GM23338 (cell line): Measurements from ENCODE around the gene MYOZ3. TPM values are rescaled to one million over a fixed set of nuclear protein-coding genes. Genes with fewer than 3 reads are reported as not detected.

ENCODE experiments used
- ATAC-seq: fragments of 200-7000 bp; cut with Tn5 transposase; 3 replicates; pipeline ENCODE4 v1.9.1; 2020
- DNase-seq: peaks from one replicate; pipeline ENCODE4 v3.0.0-alpha.2; 2015; ENCODE audit warnings: low spot score
- H2AFZ ChIP-seq: fragments of 200-600 bp; sonication (generic); 2 replicates; pipeline ENCODE4 v1.8.0; 2016; ENCODE audit warnings: antibody characterized with exemption, mild to moderate bottlenecking, moderate library complexity
- H3F3A ChIP-seq: fragments of 200-600 bp; sonication (generic); replicated peaks from 2 replicates; pipeline ENCODE4 v1.8.0; 2017; ENCODE audit warnings: antibody characterized with exemption, mixed run types, low read depth
- H3K27ac ChIP-seq: fragments of 200-600 bp; sonication (generic); 2 replicates; pipeline ENCODE4 v1.6.1; 2016; ENCODE audit warnings: low read depth
- H3K27me3 ChIP-seq: fragments of 200-600 bp; sonication (generic); 2 replicates; pipeline ENCODE4 v1.8.0; 2016; ENCODE audit warnings: mild to moderate bottlenecking, mixed run types, moderate library complexity; ENCODE audit not compliant: insufficient read depth
- H3K36me3 ChIP-seq: fragments of 200-600 bp; sonication (generic); 2 replicates; pipeline ENCODE4 v1.8.0; 2016; ENCODE audit warnings: mild to moderate bottlenecking; ENCODE audit not compliant: insufficient read depth
- H3K4me1 ChIP-seq: fragments of 200-600 bp; sonication (generic); 2 replicates; pipeline ENCODE4 v1.8.0; 2016; ENCODE audit warnings: mild to moderate bottlenecking, moderate library complexity; ENCODE audit not compliant: insufficient read depth
- H3K4me2 ChIP-seq: fragments of 200-600 bp; sonication (generic); 2 replicates; pipeline ENCODE4 v1.7.1; 2017; ENCODE audit warnings: mixed run types
- H3K4me3 ChIP-seq: fragments of 200-600 bp; sonication (generic); 2 replicates; pipeline ENCODE4 v1.6.1; 2016; ENCODE audit warnings: mixed run types
- H3K79me2 ChIP-seq: fragments of 200-600 bp; sonication (generic); replicated peaks from 2 replicates; pipeline ENCODE4 v1.8.0; 2017; ENCODE audit warnings: mild to moderate bottlenecking; ENCODE audit not compliant: insufficient read depth
- H3K9me2 ChIP-seq: fragments of 200-600 bp; sonication (generic); 2 replicates; pipeline ENCODE4 v1.8.0; 2017; ENCODE audit not compliant: insufficient read depth
- H4K20me1 ChIP-seq: fragments of 200-600 bp; sonication (generic); replicated peaks from 2 replicates; pipeline ENCODE4 v1.8.0; 2017; ENCODE audit warnings: mild to moderate bottlenecking; ENCODE audit not compliant: insufficient read depth
- H3K27ac Mint-ChIP-seq: 2 replicates; pipeline ENCODE4 v1.8.0; 2020; ENCODE audit warnings: inconsistent platforms, mild to moderate bottlenecking, moderate library complexity, mixed read lengths
- H3K27me3 Mint-ChIP-seq: 3 replicates; pipeline ENCODE4 v1.8.0; 2022; ENCODE audit warnings: low read depth, mild to moderate bottlenecking, moderate library complexity, mixed read lengths, inconsistent platforms; ENCODE audit not compliant: insufficient read depth, poor library complexity
- H3K36me3 Mint-ChIP-seq: 3 replicates; pipeline ENCODE4 v1.8.0; 2021; ENCODE audit warnings: low read depth, mild to moderate bottlenecking, inconsistent platforms, moderate library complexity, mixed read lengths
- H3K4me1 Mint-ChIP-seq: 3 replicates; pipeline ENCODE4 v1.8.0; 2020; ENCODE audit warnings: mild to moderate bottlenecking, inconsistent platforms, mixed read lengths
- H3K4me3 Mint-ChIP-seq: 3 replicates; pipeline ENCODE4 v1.8.0; 2021; ENCODE audit warnings: moderate library complexity, mild to moderate bottlenecking, inconsistent platforms, mixed read lengths
- H3K9me3 Mint-ChIP-seq: 3 replicates; pipeline ENCODE4 v1.8.0; 2020; ENCODE audit warnings: moderate library complexity, mild to moderate bottlenecking, inconsistent platforms, mixed read lengths
- CREB1 ChIP-seq: fragments of 250-450 bp; sonication (Bioruptor Pico); IDR thresholded peaks from 2 replicates; pipeline ENCODE4 v1.5.0; 2020; ENCODE audit warnings: low read depth, mild to moderate bottlenecking, moderate library complexity
- CTCF ChIP-seq, 2 experiments: fragments of 200-600 bp in 1 of 2; sonication (generic) in 1 of 2; conservative IDR thresholded peaks; 2 replicates each; pipeline versions ENCODE4 v1.5.1 to v1.6.1; 2016 to 2017; ENCODE audit warnings: antibody characterized with exemption in 2 of 2, low read depth in 2 of 2, mild to moderate bottlenecking in 2 of 2, moderate library complexity in 1 of 2
- ETS1 ChIP-seq: IDR thresholded peaks from 2 replicates; pipeline ENCODE4 v1.6.1; 2016; ENCODE audit warnings: antibody characterized with exemption
- EZH2 ChIP-seq: fragments of 200-600 bp; sonication (generic); IDR thresholded peaks from one replicate; pipeline ENCODE4 v1.8.0; 2017; ENCODE audit warnings: antibody characterized with exemption, mild to moderate bottlenecking, low read depth; ENCODE audit not compliant: unreplicated experiment
- EZH2phosphoT487 ChIP-seq: fragments of 200-600 bp; sonication (generic); IDR thresholded peaks from one replicate; pipeline ENCODE4 v1.8.1; 2018; ENCODE audit warnings: antibody characterized with exemption; ENCODE audit not compliant: unreplicated experiment
- JUNB ChIP-seq: IDR thresholded peaks from one replicate; pipeline ENCODE4 v1.6.1; 2016; ENCODE audit warnings: antibody characterized with exemption; ENCODE audit not compliant: unreplicated experiment
- NANOG ChIP-seq: IDR thresholded peaks from 2 replicates; pipeline ENCODE4 v1.6.1; 2016; ENCODE audit warnings: antibody characterized with exemption, borderline replicate concordance
- POLR2AphosphoS5 ChIP-seq: IDR thresholded peaks from 2 replicates; pipeline ENCODE4 v1.6.1; 2016; ENCODE audit warnings: antibody characterized with exemption, low read depth
- REST ChIP-seq: IDR thresholded peaks from one replicate; pipeline ENCODE4 v1.6.1; 2018; ENCODE audit warnings: antibody characterized with exemption; ENCODE audit not compliant: unreplicated experiment
- STAT1 ChIP-seq: IDR thresholded peaks from one replicate; pipeline ENCODE4 v1.6.1; 2016; ENCODE audit warnings: antibody characterized with exemption; ENCODE audit not compliant: unreplicated experiment
- ZNF114 ChIP-seq: fragments of 250-450 bp; sonication (Bioruptor Pico); IDR thresholded peaks from 2 replicates; pipeline ENCODE4 v1.5.0; 2020; ENCODE audit warnings: mild to moderate bottlenecking, moderate library complexity
- ZNF331 ChIP-seq: fragments of 250-450 bp; sonication (Bioruptor Pico); IDR thresholded peaks from 2 replicates; pipeline ENCODE4 v1.5.0; 2020; ENCODE audit warnings: low read depth, mild to moderate bottlenecking, moderate library complexity
- ZNF462 ChIP-seq: fragments of 250-450 bp; sonication (Bioruptor Pico); IDR thresholded peaks from 2 replicates; pipeline ENCODE4 v1.5.0; 2020; ENCODE audit warnings: mild to moderate bottlenecking, moderate library complexity
- polyA plus RNA-seq: library from polyadenylated mRNA; unstranded; fragments of >200 nt; fragmentation: Nextera tagmentation; extraction: Ambion mirVana; gene quantifications from 2 replicates; pipeline ENCODE4 v1.2.1, GENCODE V29; 2016
- total RNA-seq: library from RNA; depleted of rRNA; stranded (reverse); fragments of >200 nt; shearing (Covaris generic); gene quantifications from 2 replicates; pipeline ENCODE4 v1.2.3, GENCODE V29; 2014

Gene MYOZ3
- total and polyA plus RNA-seq, 2 experiments from 2014 or later: 12.7 to 13.8 TPM

- peaks cover 7% of the 10 kb centered on the region; the same call in 1 of the 2 replicates for H3K4me1 ChIP-seq
- no peaks in the 10 kb centered on the region for H3K79me2 ChIP-seq
- H3K27me3 ChIP-seq: peaks cover 24% of the 10 kb centered on the region
- H2AFZ ChIP-seq: no peak overlapping the region
- no peak for DNase-seq
- Mint-ChIP-seq H3K9me3 (no peaks in the 10 kb centered on the region), H3K36me3 (no peaks in the 10 kb centered on the region; the same call in 2 of the 3 replicates), H3K4me3 (no peak overlapping the region), H3K4me1 (peaks cover 22% of the 10 kb centered on the region), H3K27ac (no peak overlapping the region), H3K27me3 (peaks cover 17% of the 10 kb centered on the region)
- H3F3A ChIP-seq: 0 out of 2 replicates have a peak, but pooled peaks cover 3% of the 10 kb centered on the region
- H3K4me3 ChIP-seq: no peak overlapping the region
- H4K20me1 ChIP-seq: no peaks in the 10 kb centered on the region
- no peaks in the 10 kb centered on the region for H3K9me2 ChIP-seq
- no peak for ATAC-seq
- H3K27ac ChIP-seq: no peak overlapping the region
- TF ChIP-seq JUNB: no peak
- no peak for TF ChIP-seq POLR2AphosphoS5
- TF ChIP-seq STAT1: no peak
- no peak for TF ChIP-seq EZH2
- no peak for TF ChIP-seq CREB1 (CRISPR knock-in tag)
- no peak for TF ChIP-seq CTCF (conservative IDR thresholded peaks at IDR 0.05; ENCODE audit: low read depth in 2 of 2)
- no peak for TF ChIP-seq EZH2phosphoT487
- no peak for TF ChIP-seq ZNF331 (CRISPR knock-in tag)
- no peak for TF ChIP-seq ZNF114 (CRISPR knock-in tag)
- no peak for TF ChIP-seq ETS1
- TF ChIP-seq ZNF462 (CRISPR knock-in tag): no peak
- no peak for TF ChIP-seq NANOG
- no peak for TF ChIP-seq REST
- no peak overlapping the region for H3K4me2 ChIP-seq
- H3K36me3 ChIP-seq: no peaks in the 10 kb centered on the region
Measured at GRCh38 chr5:150622157-150622556, 38.9 kb upstream of the MYOZ3 start.
